Measurements from ENCODE around the gene ARHGEF18.
"Not testable (repeated sequence)": the region's sequence is repeated elsewhere in the genome, so short reads cannot be mapped to it uniquely, and the experiment has no call there.

The ARHGEF18 gene

DNA sequence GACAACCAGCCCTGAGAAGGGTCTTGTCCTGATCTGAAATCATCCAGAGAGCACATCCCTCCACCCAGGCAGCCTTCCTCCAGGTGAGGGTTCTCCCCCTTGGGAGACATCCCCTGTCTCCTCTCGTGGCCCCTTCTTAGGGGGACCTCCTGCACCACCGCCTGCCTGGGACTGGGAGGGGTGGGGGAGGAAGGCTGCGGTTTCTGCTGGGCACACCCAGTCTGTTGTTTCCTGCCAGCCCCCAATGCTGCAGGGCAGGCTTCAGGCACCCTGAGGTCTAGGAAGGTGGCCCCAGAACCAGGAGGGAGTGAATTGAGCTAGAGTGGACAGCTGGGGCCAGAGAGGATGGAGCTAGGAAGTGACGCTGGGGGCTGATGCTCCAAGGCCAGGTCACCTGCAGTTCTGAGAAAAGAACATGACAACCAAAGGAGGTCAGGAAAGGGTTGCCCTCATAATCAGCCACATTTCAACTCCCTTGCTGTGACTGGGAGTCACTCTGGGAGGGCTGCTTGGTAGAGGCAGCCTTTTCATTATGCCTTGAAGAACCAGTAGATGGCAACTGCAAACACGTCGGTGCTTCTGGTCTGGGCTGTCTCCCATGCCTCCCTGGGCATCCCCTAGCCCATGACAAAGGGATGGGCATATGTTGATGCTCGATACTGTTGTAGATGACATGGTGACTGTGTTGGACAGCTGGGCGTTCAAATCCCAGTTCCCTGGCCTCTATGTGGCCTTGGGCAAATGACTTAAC, 1.4 kb downstream of the ARHGEF18 start:
- no peaks in the 10 kb centered on the region for H3K4me1 ChIP-seq (ENCODE audit: control insufficient read depth, insufficient read depth, low read length)
- no peak overlapping the region for H3K9ac ChIP-seq (ENCODE audit: low read depth, low read length)
- peaks cover under 1% of the 10 kb centered on the region for H3K27me3 ChIP-seq (ENCODE audit: control insufficient read depth, insufficient read depth, low read length)
- H3K4me2 ChIP-seq (ENCODE audit: low read length), result no peak overlapping the region
- no peak overlapping the region for H3K4me3 ChIP-seq (ENCODE audit: low read length)
- H3K36me3 ChIP-seq (ENCODE audit: insufficient read depth, low read length), result no peaks in the 10 kb centered on the region
- H3K9me3 ChIP-seq (replicated peaks; ENCODE audit: low read length), result no peaks in the 10 kb centered on the region

- peaks cover 11% of the 10 kb centered on the region for H3K27me3 ChIP-seq (ENCODE audit: control insufficient read depth, insufficient read depth, low read length)
- H3K4me3 ChIP-seq (ENCODE audit: low read length), result no peak overlapping the region
- H3K9me3 ChIP-seq (replicated peaks; ENCODE audit: low read length), result no peaks in the 10 kb centered on the region
- no peak overlapping the region for H3K4me2 ChIP-seq (ENCODE audit: low read length)
- H3K36me3 ChIP-seq (ENCODE audit: insufficient read depth, low read length), result no peaks in the 10 kb centered on the region
- H3K4me1 ChIP-seq (ENCODE audit: control insufficient read depth, insufficient read depth, low read length), result no peaks in the 10 kb centered on the region
- no peak overlapping the region for H3K9ac ChIP-seq (ENCODE audit: low read depth, low read length)
These were observed 3.1 kb downstream of the ARHGEF18 start for GRCh38 chr19:7351861-7352260.

- Histone ChIP-seq H3K4me2 (ENCODE audit: low read length) (no peak overlapping the region), H3K9ac (ENCODE audit: low read depth, low read length) (no peak overlapping the region), H3K4me1 (ENCODE audit: control insufficient read depth, insufficient read depth, low read length) (no peaks in the 10 kb centered on the region), H3K27me3 (ENCODE audit: control insufficient read depth, insufficient read depth, low read length) (peaks cover 24% of the 10 kb centered on the region), H3K36me3 (ENCODE audit: insufficient read depth, low read length) (no peaks in the 10 kb centered on the region), H3K4me3 (ENCODE audit: low read length) (no peak overlapping the region), H3K9me3 (replicated peaks; ENCODE audit: low read length) (no peaks in the 10 kb centered on the region)
These were observed 6.5 kb downstream of the ARHGEF18 start for GRCh38 chr19:7355151-7355820.

DNA sequence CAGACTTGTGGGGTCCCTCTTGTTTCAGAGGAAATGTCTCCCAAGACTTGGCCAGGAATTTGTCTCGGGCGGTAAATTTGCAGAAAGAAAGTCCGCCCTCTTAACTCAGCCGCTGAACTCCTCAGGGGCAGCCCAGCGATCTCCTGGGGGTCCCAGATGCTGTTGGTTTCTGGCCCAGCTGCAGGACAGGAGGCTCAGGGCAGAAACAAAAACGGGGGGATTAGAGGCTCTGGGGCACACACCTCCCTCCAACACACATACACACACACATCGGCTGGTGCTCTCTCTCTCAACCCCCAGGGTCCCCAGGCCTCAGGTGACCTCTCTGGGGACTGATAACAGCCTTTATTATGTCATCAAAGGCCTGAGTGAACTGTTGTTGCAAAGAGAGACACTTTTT, 7.1 kb downstream of the ARHGEF18 start:
- Histone ChIP-seq H3K9ac (ENCODE audit: low read depth, low read length) (no peak overlapping the region), H3K4me1 (ENCODE audit: control insufficient read depth, insufficient read depth, low read length) (no peaks in the 10 kb centered on the region), H3K4me3 (ENCODE audit: low read length) (no peak overlapping the region)

GRCh38 chr19:7356899-7357627, 8.3 kb downstream of the ARHGEF18 start:
- H3K4me3 ChIP-seq (ENCODE audit: low read length), result no peak overlapping the region
- no peaks in the 10 kb centered on the region for H3K9me3 ChIP-seq (replicated peaks; ENCODE audit: low read length)
- H3K4me1 ChIP-seq (ENCODE audit: control insufficient read depth, insufficient read depth, low read length), result no peaks in the 10 kb centered on the region
- no peak overlapping the region for H3K9ac ChIP-seq (ENCODE audit: low read depth, low read length)
- H3K36me3 ChIP-seq (ENCODE audit: insufficient read depth, low read length), result no peaks in the 10 kb centered on the region
- H3K4me2 ChIP-seq (ENCODE audit: low read length), result no peak overlapping the region
- peaks cover 26% of the 10 kb centered on the region for H3K27me3 ChIP-seq (ENCODE audit: control insufficient read depth, insufficient read depth, low read length)

More for the DNA sequence above, 7.1 kb downstream of the ARHGEF18 start:
- peaks cover 24% of the 10 kb centered on the region for H3K27me3 ChIP-seq (ENCODE audit: control insufficient read depth, insufficient read depth, low read length)
- no peaks in the 10 kb centered on the region for H3K36me3 ChIP-seq (ENCODE audit: insufficient read depth, low read length)
- no peak overlapping the region for H3K4me2 ChIP-seq (ENCODE audit: low read length)
- H3K9me3 ChIP-seq (replicated peaks; ENCODE audit: low read length), result no peaks in the 10 kb centered on the region

- no peak overlapping the region for H3K4me3 ChIP-seq (ENCODE audit: low read length)
- peaks cover 35% of the 10 kb centered on the region for H3K27me3 ChIP-seq (ENCODE audit: control insufficient read depth, insufficient read depth, low read length)
- H3K9ac ChIP-seq (ENCODE audit: low read depth, low read length), result no peak overlapping the region
- H3K9me3 ChIP-seq (replicated peaks; ENCODE audit: low read length), result no peaks in the 10 kb centered on the region
- no peak overlapping the region for H3K4me2 ChIP-seq (ENCODE audit: low read length)
- H3K4me1 ChIP-seq (ENCODE audit: control insufficient read depth, insufficient read depth, low read length), result no peaks in the 10 kb centered on the region
- H3K36me3 ChIP-seq (ENCODE audit: insufficient read depth, low read length), result no peaks in the 10 kb centered on the region
These were observed 9.4 kb downstream of the ARHGEF18 start for GRCh38 chr19:7358102-7358597.

DNA sequence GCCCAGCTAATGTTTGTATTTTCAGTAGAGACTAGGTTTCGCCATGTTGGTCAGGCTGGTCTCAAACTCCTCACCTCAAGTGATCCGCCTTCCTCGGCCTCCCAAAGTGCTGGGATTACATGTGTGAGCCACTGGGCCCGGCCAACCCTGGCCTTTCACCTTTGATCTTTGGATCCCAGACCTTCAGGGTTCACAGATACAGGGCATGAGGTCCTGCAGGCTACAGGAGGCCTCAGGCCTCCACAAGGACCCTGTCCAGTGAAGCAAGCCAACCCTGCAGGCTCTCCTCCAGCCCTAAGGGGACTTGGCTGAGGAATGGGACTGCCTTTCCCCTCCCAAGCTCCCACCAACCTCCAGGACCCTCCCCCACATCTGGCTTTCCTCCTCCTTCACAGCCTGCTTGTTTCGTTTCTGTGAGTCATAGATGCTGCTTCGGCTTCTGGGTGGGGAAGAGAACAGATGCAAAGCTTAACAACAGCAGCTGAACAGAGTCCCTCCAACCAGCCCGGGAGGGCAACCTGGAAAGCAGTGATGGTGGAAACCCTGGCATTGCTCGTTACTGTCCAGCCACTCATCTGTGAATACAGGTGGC, 11.8 kb downstream of the ARHGEF18 start:
- Histone ChIP-seq H3K4me1 (ENCODE audit: control insufficient read depth, insufficient read depth, low read length) (no peaks in the 10 kb centered on the region), H3K36me3 (ENCODE audit: insufficient read depth, low read length) (no peaks in the 10 kb centered on the region)

GRCh38 chr19:7363225-7363624, 14.5 kb downstream of the ARHGEF18 start:
- Histone ChIP-seq H3K27me3 (ENCODE audit: control insufficient read depth, insufficient read depth, low read length) (peaks cover 25% of the 10 kb centered on the region), H3K4me1 (ENCODE audit: control insufficient read depth, insufficient read depth, low read length) (no peaks in the 10 kb centered on the region), H3K36me3 (ENCODE audit: insufficient read depth, low read length) (no peaks in the 10 kb centered on the region), H3K4me3 (ENCODE audit: low read length) (no peak overlapping the region), H3K9me3 (replicated peaks; ENCODE audit: low read length) (no peaks in the 10 kb centered on the region), H3K4me2 (ENCODE audit: low read length) (no peak overlapping the region), H3K9ac (ENCODE audit: low read depth, low read length) (no peak overlapping the region)

More for the DNA sequence above, 11.8 kb downstream of the ARHGEF18 start:
- no peak overlapping the region for H3K4me2 ChIP-seq (ENCODE audit: low read length)
- H3K27me3 ChIP-seq (ENCODE audit: control insufficient read depth, insufficient read depth, low read length), result peaks cover 44% of the 10 kb centered on the region
- H3K9me3 ChIP-seq (replicated peaks; ENCODE audit: low read length), result no peaks in the 10 kb centered on the region
- H3K9ac ChIP-seq (ENCODE audit: low read depth, low read length), result no peak overlapping the region
- H3K4me3 ChIP-seq (ENCODE audit: low read length), result no peak overlapping the region

DNA sequence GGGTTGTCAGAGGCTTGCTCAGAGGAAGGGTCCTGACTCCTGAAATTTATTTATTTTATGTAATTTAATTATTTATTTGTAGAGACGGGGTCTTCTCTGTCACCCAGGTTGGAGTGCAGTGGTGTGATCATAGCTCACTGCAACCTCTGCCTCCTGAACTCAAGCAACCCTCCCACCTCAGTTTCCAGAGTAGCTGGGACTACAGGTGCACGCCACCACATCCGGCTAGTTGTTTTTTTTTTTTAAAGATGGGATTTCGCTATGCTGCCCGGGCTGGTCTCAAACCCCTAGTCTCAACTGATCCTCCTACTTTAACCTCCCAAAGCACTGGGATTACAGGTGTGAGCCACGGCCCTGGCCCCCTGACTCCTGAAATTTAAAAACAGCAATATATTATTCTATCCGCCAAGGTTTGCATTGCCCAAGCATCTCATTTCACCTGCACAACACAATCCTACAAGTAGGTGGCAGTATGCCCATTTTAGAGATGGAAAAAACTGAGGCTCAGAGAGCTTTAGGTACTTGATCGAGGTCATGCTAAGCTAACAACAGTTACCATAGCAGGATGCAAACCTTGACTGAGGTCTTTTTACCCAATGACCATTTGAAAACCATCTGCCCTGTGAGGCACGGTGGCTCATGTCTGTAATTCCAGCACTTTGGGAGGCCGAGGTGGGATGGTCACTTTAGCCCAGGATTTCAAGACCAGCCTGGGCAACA, 18.1 kb downstream of the ARHGEF18 start:
- peaks cover 6% of the 10 kb centered on the region for H3K4me1 ChIP-seq (ENCODE audit: control insufficient read depth, insufficient read depth, low read length)
- no peaks in the 10 kb centered on the region for H3K36me3 ChIP-seq (ENCODE audit: insufficient read depth, low read length)
- no peaks in the 10 kb centered on the region for H3K9me3 ChIP-seq (replicated peaks; ENCODE audit: low read length)
- H3K27me3 ChIP-seq (ENCODE audit: control insufficient read depth, insufficient read depth, low read length), result peaks cover 23% of the 10 kb centered on the region
- no peak overlapping the region for H3K4me3 ChIP-seq (ENCODE audit: low read length)
- no peak overlapping the region for H3K4me2 ChIP-seq (ENCODE audit: low read length)
- H3K9ac ChIP-seq (ENCODE audit: low read depth, low read length), result no peak overlapping the region

GRCh38 chr19:7368456-7368855, 19.7 kb downstream of the ARHGEF18 start:
- Histone ChIP-seq H3K36me3 (ENCODE audit: insufficient read depth, low read length) (no peaks in the 10 kb centered on the region), H3K9ac (ENCODE audit: low read depth, low read length) (peak overlapping the region; percentile 35), H3K4me2 (ENCODE audit: low read length) (peak overlapping the region; percentile 42), H3K9me3 (replicated peaks; ENCODE audit: low read length) (no peaks in the 10 kb centered on the region), H3K4me1 (ENCODE audit: control insufficient read depth, insufficient read depth, low read length) (peaks cover 6% of the 10 kb centered on the region), H3K27me3 (ENCODE audit: control insufficient read depth, insufficient read depth, low read length) (peaks cover 19% of the 10 kb centered on the region), H3K4me3 (ENCODE audit: low read length) (no peak overlapping the region)

- not testable (repeated sequence) for H3K4me1 ChIP-seq (ENCODE audit: control insufficient read depth, insufficient read depth, low read length); H3K9me3 ChIP-seq (replicated peaks; ENCODE audit: low read length); H3K4me3 ChIP-seq (ENCODE audit: low read length); H3K36me3 ChIP-seq (ENCODE audit: insufficient read depth, low read length)
- peak overlapping the region; percentile 42 for H3K4me2 ChIP-seq (ENCODE audit: low read length)
- peaks cover 15% of the 10 kb centered on the region for H3K27me3 ChIP-seq (ENCODE audit: control insufficient read depth, insufficient read depth, low read length)
- H3K9ac ChIP-seq (ENCODE audit: low read depth, low read length), result peak overlapping the region; percentile 35
These were observed 20.1 kb downstream of the ARHGEF18 start for GRCh38 chr19:7368866-7369265.

Measured in skeletal muscle satellite cell (primary cell).